ENCODE data around the gene RRP36.

- TF ChIP-seq CTCF (IDR thresholded peaks at IDR 0.05; ENCODE audit: control extremely low read depth in 1 of 3, insufficient read depth in 1 of 3, low read depth in 1 of 3, low read length in 3 of 3) (no peak), USF2 (IDR thresholded peaks at IDR 0.05; ENCODE audit: low read length) (no peak), EZH2 (IDR thresholded peaks at IDR 0.05; ENCODE audit: low read depth, low read length, severe bottlenecking) (no peak), SP1 (IDR thresholded peaks at IDR 0.05; ENCODE audit: low read depth, low read length) (no peak), ZNF274 (IDR thresholded peaks at IDR 0.05; ENCODE audit: borderline replicate concordance, extremely low read depth, low read length) (no peak), POU5F1 (IDR thresholded peaks at IDR 0.05; ENCODE audit: low read depth, low read length) (no peak)
Observed at GRCh38 chr6:43078691-43079090, 57.3 kb downstream of the RRP36 start.
